HUES6 (cell line): ENCODE measurements around the gene COL4A2.

ENCODE experiments used
- H3K27ac ChIP-seq: 2 replicates; pipeline ENCODE4 v1.7.0; 2013; ENCODE audit warnings: low read depth, mild to moderate bottlenecking, low read length, inconsistent platforms
- H3K27me3 ChIP-seq: 2 replicates; pipeline ENCODE4 v1.6.1; 2013; ENCODE audit warnings: low read length; ENCODE audit not compliant: control insufficient read depth, insufficient read depth
- H3K36me3 ChIP-seq: 2 replicates; pipeline ENCODE4 v1.6.1; 2013; ENCODE audit warnings: low read length; ENCODE audit not compliant: control insufficient read depth, insufficient read depth
- H3K4me1 ChIP-seq: 2 replicates; pipeline ENCODE4 v1.6.1; 2013; ENCODE audit warnings: low read length; ENCODE audit not compliant: control insufficient read depth, insufficient read depth
- H3K4me3 ChIP-seq: 2 replicates; pipeline ENCODE4 v1.5.1; 2013; ENCODE audit warnings: low read depth, low read length
- H3K9ac ChIP-seq: one replicate; pipeline ENCODE4 v1.6.1; 2013; ENCODE audit warnings: mild to moderate bottlenecking, low read length
- H3K9me3 ChIP-seq: 2 replicates; pipeline ENCODE4 v1.6.1; 2013; ENCODE audit warnings: low read depth, low read length; ENCODE audit not compliant: control insufficient read depth, insufficient read depth

The COL4A2 gene

GRCh38 chr13:110306960-110307766, at the start of gene COL4A2, which contains the start of gene COL4A1:
COL4A2 (plus strand) TSS chr13:110307284; CDS start chr13:110307904, 620 bp downstream.
COL4A1 (minus strand) TSS chr13:110307157; CDS start chr13:110307027, 130 bp downstream.
- H3K9ac ChIP-seq, result peak within 1 kb of the TSS; percentile 93

GRCh38 chr13:110257408-110257807, 49.7 kb upstream of the COL4A2 start:
- H3K27ac ChIP-seq, result no peak overlapping the region
- H3K4me1 ChIP-seq, result peaks cover 14% of the 10 kb centered on the region
- H3K36me3 ChIP-seq, result peaks cover 3% of the 10 kb centered on the region; the same call in 1 of the 2 replicates
- no peak overlapping the region for H3K4me3 ChIP-seq
- no peaks in the 10 kb centered on the region for H3K27me3 ChIP-seq
- no peak overlapping the region for H3K9ac ChIP-seq
- no peaks in the 10 kb centered on the region for H3K9me3 ChIP-seq

More at GRCh38 chr13:110306960-110307766, at the start of gene COL4A2, which contains the start of gene COL4A1:
- Histone ChIP-seq H3K9me3 (no peaks in the 10 kb centered on the region), H3K27me3 (peaks cover 7% of the 10 kb centered on the region; the same call in 1 of the 2 replicates), H3K4me3 (peak within 1 kb of the TSS; percentile 92), H3K36me3 (peaks cover 8% of the 10 kb centered on the region), H3K27ac (peak within 1 kb of the TSS; percentile 86), H3K4me1 (peaks cover 40% of the 10 kb centered on the region)

GRCh38 chr13:110258876-110259631, 48.0 kb upstream of the COL4A2 start:
- H3K27me3 ChIP-seq, result no peaks in the 10 kb centered on the region
- H3K36me3 ChIP-seq, result peaks cover 3% of the 10 kb centered on the region; the same call in 1 of the 2 replicates
- H3K4me1 ChIP-seq, result peaks cover 15% of the 10 kb centered on the region
- H3K9ac ChIP-seq, result no peak overlapping the region
- H3K27ac ChIP-seq, result no peak overlapping the region
- H3K4me3 ChIP-seq, result no peak overlapping the region
- no peaks in the 10 kb centered on the region for H3K9me3 ChIP-seq

GRCh38 chr13:110259651-110260050, 47.4 kb upstream of the COL4A2 start:
- Histone ChIP-seq H3K4me3 (no peak overlapping the region), H3K27me3 (no peaks in the 10 kb centered on the region), H3K4me1 (peaks cover 21% of the 10 kb centered on the region), H3K9ac (no peak overlapping the region), H3K36me3 (peaks cover 3% of the 10 kb centered on the region; the same call in 1 of the 2 replicates), H3K27ac (no peak overlapping the region), H3K9me3 (no peaks in the 10 kb centered on the region)

GRCh38 chr13:110261166-110262081, 45.7 kb upstream of the COL4A2 start:
- H3K9me3 ChIP-seq, result no peaks in the 10 kb centered on the region
- no peak overlapping the region for H3K9ac ChIP-seq
- H3K4me3 ChIP-seq, result no peak overlapping the region
- no peaks in the 10 kb centered on the region for H3K27me3 ChIP-seq
- H3K4me1 ChIP-seq, result peaks cover 36% of the 10 kb centered on the region
- H3K36me3 ChIP-seq, result peaks cover 3% of the 10 kb centered on the region; the same call in 1 of the 2 replicates
- no peak overlapping the region for H3K27ac ChIP-seq

- no peak overlapping the region for H3K4me3 ChIP-seq
- H3K36me3 ChIP-seq, result peaks cover 3% of the 10 kb centered on the region; the same call in 1 of the 2 replicates
- H3K9ac ChIP-seq, result no peak overlapping the region
- no peak overlapping the region for H3K27ac ChIP-seq
- no peaks in the 10 kb centered on the region for H3K9me3 ChIP-seq
- H3K27me3 ChIP-seq, result no peaks in the 10 kb centered on the region
- H3K4me1 ChIP-seq, result peaks cover 38% of the 10 kb centered on the region
Observed at GRCh38 chr13:110262082-110262436, 45.0 kb upstream of the COL4A2 start.

GRCh38 chr13:110262508-110263291, 44.4 kb upstream of the COL4A2 start:
- H3K27me3 ChIP-seq, result no peaks in the 10 kb centered on the region
- H3K4me3 ChIP-seq, result no peak overlapping the region
- peaks cover 38% of the 10 kb centered on the region for H3K4me1 ChIP-seq
- H3K36me3 ChIP-seq, result peaks cover 3% of the 10 kb centered on the region; the same call in 1 of the 2 replicates
- no peaks in the 10 kb centered on the region for H3K9me3 ChIP-seq
- H3K9ac ChIP-seq, result no peak overlapping the region
- no peak overlapping the region for H3K27ac ChIP-seq

GRCh38 chr13:110263404-110263803, 43.7 kb upstream of the COL4A2 start:
- Histone ChIP-seq H3K9me3 (no peaks in the 10 kb centered on the region), H3K4me3 (no peak overlapping the region), H3K36me3 (peaks cover 3% of the 10 kb centered on the region; the same call in 1 of the 2 replicates), H3K27me3 (no peaks in the 10 kb centered on the region), H3K27ac (no peak overlapping the region), H3K9ac (no peak overlapping the region), H3K4me1 (peaks cover 38% of the 10 kb centered on the region)

GRCh38 chr13:110263888-110264287, 43.2 kb upstream of the COL4A2 start:
- Histone ChIP-seq H3K36me3 (peaks cover 3% of the 10 kb centered on the region; the same call in 1 of the 2 replicates), H3K9me3 (no peaks in the 10 kb centered on the region), H3K4me3 (no peak overlapping the region), H3K27me3 (no peaks in the 10 kb centered on the region), H3K9ac (no peak overlapping the region), H3K27ac (no peak overlapping the region), H3K4me1 (peaks cover 38% of the 10 kb centered on the region)
